ENCODE results near the gene RUSC2. TPM values are rescaled to one million over a fixed set of nuclear protein-coding genes. Genes with fewer than 3 reads are reported as not detected.
A peak's percentile ranks its signal among the peaks of the same experiment; 100 is the strongest.

Gene RUSC2
- total and polyA plus RNA-seq, 7 donors, result 34.4 to 101 (median 53.9) TPM

GRCh38 chr9:35501946-35502345 lies 12.0 kb downstream of the RUSC2 start:
- intact Hi-C loops (cut with DNase I), result no loop called here
- ATAC-seq (no peak), DNase-seq (no peak)
- Histone ChIP-seq H3K9me3 (no peaks in the 10 kb centered on the region), H3K4me3 (no peak overlapping the region), H3K27ac (peak overlapping the region; percentile 50), H3K36me3 (ENCODE audit: insufficient read depth in 1 of 2, low read depth in 1 of 2) (peaks cover 0 to 4% of the 10 kb centered on the region in 2 donors), H3K27me3 (ENCODE audit: insufficient read depth in 3 of 3, low read length in 2 of 3) (no peaks in the 10 kb centered on the region), H3K4me1 (peaks cover 55% of the 10 kb centered on the region)
- TF ChIP-seq, protein P1, sequence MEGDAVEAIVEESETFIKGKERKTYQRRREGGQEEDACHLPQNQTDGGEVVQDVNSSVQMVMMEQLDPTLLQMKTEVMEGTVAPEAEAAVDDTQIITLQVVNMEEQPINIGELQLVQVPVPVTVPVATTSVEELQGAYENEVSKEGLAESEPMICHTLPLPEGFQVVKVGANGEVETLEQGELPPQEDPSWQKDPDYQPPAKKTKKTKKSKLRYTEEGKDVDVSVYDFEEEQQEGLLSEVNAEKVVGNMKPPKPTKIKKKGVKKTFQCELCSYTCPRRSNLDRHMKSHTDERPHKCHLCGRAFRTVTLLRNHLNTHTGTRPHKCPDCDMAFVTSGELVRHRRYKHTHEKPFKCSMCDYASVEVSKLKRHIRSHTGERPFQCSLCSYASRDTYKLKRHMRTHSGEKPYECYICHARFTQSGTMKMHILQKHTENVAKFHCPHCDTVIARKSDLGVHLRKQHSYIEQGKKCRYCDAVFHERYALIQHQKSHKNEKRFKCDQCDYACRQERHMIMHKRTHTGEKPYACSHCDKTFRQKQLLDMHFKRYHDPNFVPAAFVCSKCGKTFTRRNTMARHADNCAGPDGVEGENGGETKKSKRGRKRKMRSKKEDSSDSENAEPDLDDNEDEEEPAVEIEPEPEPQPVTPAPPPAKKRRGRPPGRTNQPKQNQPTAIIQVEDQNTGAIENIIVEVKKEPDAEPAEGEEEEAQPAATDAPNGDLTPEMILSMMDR (IDR thresholded peaks at IDR 0.05), result no peak
- WGBS, 3 donors, result 15 to 19% (median 16%) methylated on average over 1 of the region's 1 CpG

- Histone ChIP-seq H3K4me1 (peaks cover 40% of the 10 kb centered on the region), H3K4me3 (no peak overlapping the region), H3K36me3 (ENCODE audit: insufficient read depth in 1 of 2, low read depth in 1 of 2) (no peaks in the 10 kb centered on the region), H3K27me3 (ENCODE audit: insufficient read depth in 3 of 3, low read length in 2 of 3) (no peaks in the 10 kb centered on the region), H3K9me3 (no peaks in the 10 kb centered on the region), H3K27ac (peak overlapping the region; percentile 39)
- DNase-seq, result no peak
- 95 to 97% (median 95%) methylated on average over 2 of the region's 2 CpGs for WGBS, 3 donors
- no peak for ATAC-seq
- intact Hi-C loops (cut with DNase I), result no loop called here
- TF ChIP-seq, protein P1 (IDR thresholded peaks at IDR 0.05), result no peak
Measured at GRCh38 chr9:35506359-35506758, 16.4 kb downstream of the RUSC2 start.

- H3K4me3 ChIP-seq, result no peak overlapping the region
- no peaks in the 10 kb centered on the region for H3K27me3 ChIP-seq (ENCODE audit: insufficient read depth in 3 of 3, low read length in 2 of 3)
- intact Hi-C loops (cut with DNase I), result no loop called here
- WGBS, 3 donors, result 61 to 69% (median 68%) methylated on average over 3 of the region's 3 CpGs
- H3K27ac ChIP-seq, result peak overlapping the region; percentile 92
- peaks cover 51% of the 10 kb centered on the region for H3K4me1 ChIP-seq
- no peak for DNase-seq
- TF ChIP-seq, protein P1 (IDR thresholded peaks at IDR 0.05), result no peak
- H3K36me3 ChIP-seq (ENCODE audit: insufficient read depth in 1 of 2, low read depth in 1 of 2), result no peaks in the 10 kb centered on the region
- no peaks in the 10 kb centered on the region for H3K9me3 ChIP-seq
- ATAC-seq, result no peak
Measured at GRCh38 chr9:35508069-35508468, 18.2 kb downstream of the RUSC2 start.

- H3K27me3 ChIP-seq (ENCODE audit: insufficient read depth in 3 of 3, low read length in 2 of 3), result no peaks in the 10 kb centered on the region
- H3K27ac ChIP-seq, result peak overlapping the region; percentile 92
- no peak for DNase-seq
- H3K36me3 ChIP-seq (ENCODE audit: insufficient read depth in 1 of 2, low read depth in 1 of 2), result no peaks in the 10 kb centered on the region
- peaks cover 62% of the 10 kb centered on the region for H3K4me1 ChIP-seq
- intact Hi-C loops (cut with DNase I), result loop anchor here in 1 of 2 donors (10.0 kb wide), 1 partner anchor 94 kb away; the partner anchor contains the start of gene TESK1
- no peaks in the 10 kb centered on the region for H3K9me3 ChIP-seq
- peak in 3 of 4 donors; percentile 3 to 28 (median 15) for ATAC-seq
- 8 to 22% (median 13%) methylated on average over 3 of the region's 3 CpGs for WGBS, 3 donors
- H3K4me3 ChIP-seq, result no peak overlapping the region
- TF ChIP-seq, protein P1 (IDR thresholded peaks at IDR 0.05), result no peak
Measured at GRCh38 chr9:35510383-35510753, 20.5 kb downstream of the RUSC2 start.
